Left lung (tissue), 10 donors: ENCODE results near the gene ARG1. TPM values are rescaled to one million over a fixed set of nuclear protein-coding genes. Genes with fewer than 3 reads are reported as not detected.
"Not testable (repeated sequence)": the region's sequence is repeated elsewhere in the genome, so short reads cannot be mapped to it uniquely, and the experiment has no call there.

ENCODE experiments used
- ATAC-seq: fragments of 200-7000 bp; cut with Tn5 transposase; one replicate; pipeline ENCODE4 v1.9.1; 2020; ENCODE audit warnings: moderate library complexity
- DNase-seq, 4 donors: peaks; one replicate each; pipeline ENCODE4 v3.0.0-alpha.2; 2013 to 2020
- H3K27ac ChIP-seq, 2 donors: fragments of 200-600 bp; sonication (generic) in 1 of 2; one replicate each; pipeline versions ENCODE4 v1.5.0 to v1.8.0; 2020 to 2021
- H3K27me3 ChIP-seq, 2 donors: fragments of 200-600 bp; sonication (generic) in 1 of 2; one replicate each; pipeline versions ENCODE4 v1.5.0 to v1.8.0; 2020 to 2021
- H3K36me3 ChIP-seq, 2 donors: fragments of 200-600 bp; sonication (generic) in 1 of 2; one replicate each; pipeline versions ENCODE4 v1.5.0 to v1.8.0; 2020 to 2021
- H3K4me1 ChIP-seq, 2 donors: fragments of 200-600 bp; one replicate each; pipeline ENCODE4 v1.8.0; 2021
- H3K4me3 ChIP-seq, 2 donors: fragments of 200-600 bp; sonication (generic) in 1 of 2; one replicate each; pipeline versions ENCODE4 v1.5.0 to v1.8.0; 2020 to 2021; ENCODE audit warnings: mild to moderate bottlenecking in 1 of 2
- H3K9me3 ChIP-seq, 2 donors: fragments of 200-600 bp; sonication (generic) in 1 of 2; one replicate each; pipeline versions ENCODE4 v1.5.0 to v1.8.0; 2020 to 2021
- CTCF ChIP-seq, 2 donors: fragments of 200-600 bp; sonication (generic) in 1 of 2; IDR thresholded peaks; one replicate each; pipeline versions ENCODE4 v1.5.0 to v1.8.0; 2021; ENCODE audit warnings: antibody characterized with exemption in 2 of 2
- intact Hi-C, 2 donors: fragments of 100-400 bp; cut with DNase I; formaldehyde crosslinking; loops; one replicate each; pipeline versions ENCODE4 v1.11.2 to v1.14.2; 2022
- polyA plus RNA-seq, 6 donors: library from polyadenylated mRNA; unstranded; fragments of 120-200 nt; gene quantifications; one replicate each; pipeline ENCODE4 v1.2.1, GENCODE V29; 2013; ENCODE audit not compliant: insufficient read length in 6 of 6
- total RNA-seq, 2 donors: library from RNA; stranded (reverse); fragmentation: NEBNext Ultra II Directional; extraction: Animal tissue kit (Norgen Biotek cat#: 25700); gene quantifications; one replicate each; pipeline ENCODE4 v1.2.1, GENCODE V29; 2021
- donor health status: DM: no; HTN: yes; CAD: no.
- donor health status: DM: no; HTN: no; CAD: no.

Gene ARG1
- total and polyA plus RNA-seq, 8 donors, result 0.32 to 5.8 (median 1.4) TPM

GRCh38 chr6:131532580-131533039 is 40.4 kb upstream of the ARG1 start:
- Histone ChIP-seq H3K36me3 (no peaks in the 10 kb centered on the region), H3K9me3 (no peaks in the 10 kb centered on the region), H3K4me1 (no peaks in the 10 kb centered on the region), H3K4me3 (no peak overlapping the region), H3K27ac (no peak overlapping the region), H3K27me3 (no peaks in the 10 kb centered on the region)
- no peak for TF ChIP-seq CTCF (IDR thresholded peaks at IDR 0.05)
- ATAC-seq, result no peak
- no peak for DNase-seq
- intact Hi-C loops, result loop anchor here in 1 of 2 donors (10.0 kb wide), 1 partner anchor 348 kb away; no protein-coding TSS in a partner anchor

DNA sequence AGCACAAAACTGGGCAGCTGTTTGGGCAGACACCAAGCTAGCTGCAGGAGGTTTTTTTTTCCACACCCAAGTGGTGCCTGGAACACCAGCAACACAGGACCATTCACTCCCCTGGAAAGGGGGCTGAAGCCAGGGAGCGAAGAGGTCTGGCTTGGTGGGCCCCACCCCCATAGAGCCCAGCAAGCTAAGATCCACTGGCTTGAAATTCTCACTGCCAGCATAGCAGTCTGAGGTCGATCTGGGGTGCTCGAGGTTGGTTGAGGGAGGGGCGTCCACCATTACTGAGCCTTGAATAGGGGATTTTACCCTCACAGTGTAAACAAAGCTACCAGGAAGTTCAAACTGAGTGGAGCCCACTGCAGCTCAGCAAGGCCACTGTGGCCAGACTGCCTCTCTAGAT is 34.4 kb upstream of the ARG1 start:
- not testable (repeated sequence) for DNase-seq, H3K4me1 ChIP-seq, H3K36me3 ChIP-seq, H3K4me3 ChIP-seq, ATAC-seq, H3K9me3 ChIP-seq, H3K27ac ChIP-seq, H3K27me3 ChIP-seq
- intact Hi-C loops, result loop anchor here in 1 of 2 donors (10.0 kb wide), 1 partner anchor 354 kb away; no protein-coding TSS in a partner anchor

DNA sequence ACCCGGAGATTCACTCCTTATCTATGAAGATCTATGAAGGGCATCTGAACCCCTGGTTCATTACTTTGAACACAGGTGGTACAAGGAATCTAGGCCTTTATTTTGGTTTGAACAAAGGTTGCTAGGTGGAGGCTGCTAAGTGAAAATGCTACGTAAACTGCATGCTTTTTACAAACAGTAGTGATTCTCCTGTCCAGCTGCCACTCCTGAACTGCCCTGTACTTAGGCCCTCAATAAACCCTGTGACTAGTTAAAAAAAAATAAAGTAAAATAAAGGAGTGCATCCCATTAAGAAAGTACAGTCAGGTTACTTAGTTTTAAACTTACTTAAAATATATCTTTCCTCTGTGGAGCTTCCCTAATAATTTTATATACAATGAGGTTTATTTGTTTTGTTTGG is 27.7 kb upstream of the ARG1 start:
- intact Hi-C loops, result no loop called here
- H3K27ac ChIP-seq, result no peak overlapping the region

DNA sequence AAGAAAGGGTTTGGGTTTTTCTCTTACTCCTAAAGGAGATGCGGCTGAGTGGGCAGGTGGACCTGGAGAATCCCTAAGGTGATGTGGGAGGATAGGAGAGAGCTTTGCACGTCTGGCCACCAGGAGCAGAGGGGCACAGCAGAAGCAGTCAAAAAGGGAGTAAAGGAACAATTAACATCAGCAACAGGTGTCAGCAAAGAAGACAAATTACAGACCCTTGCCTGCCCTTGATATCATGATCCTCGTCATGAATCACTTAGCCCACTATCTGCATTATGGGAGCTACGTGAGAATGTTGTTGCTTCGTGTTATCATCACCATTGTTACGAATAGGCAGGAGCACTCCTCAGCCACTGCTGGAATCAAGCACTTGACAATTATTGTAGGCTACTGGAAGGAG is 25.5 kb upstream of the ARG1 start:
- intact Hi-C loops, result no loop called here
- TF ChIP-seq CTCF (IDR thresholded peaks at IDR 0.05), result no peak

More for the DNA sequence above, 27.7 kb upstream of the ARG1 start:
- no peak for DNase-seq
- TF ChIP-seq CTCF (IDR thresholded peaks at IDR 0.05), result no peak
- no peaks in the 10 kb centered on the region for H3K27me3 ChIP-seq
- H3K4me3 ChIP-seq, result no peak overlapping the region
- H3K36me3 ChIP-seq, result no peaks in the 10 kb centered on the region
- H3K4me1 ChIP-seq, result no peaks in the 10 kb centered on the region
- peaks cover 0 to 3% of the 10 kb centered on the region in 2 donors for H3K9me3 ChIP-seq
- ATAC-seq, result no peak

GRCh38 chr6:131548441-131548840 is 24.6 kb upstream of the ARG1 start:
- Histone ChIP-seq H3K27ac (no peak overlapping the region), H3K9me3 (no peaks in the 10 kb centered on the region), H3K4me3 (no peak overlapping the region), H3K27me3 (no peaks in the 10 kb centered on the region), H3K4me1 (no peaks in the 10 kb centered on the region), H3K36me3 (no peaks in the 10 kb centered on the region)
- intact Hi-C loops, result no loop called here
- DNase-seq (no peak), ATAC-seq (no peak)
- TF ChIP-seq CTCF (IDR thresholded peaks at IDR 0.05), result no peak

More for the DNA sequence above, 25.5 kb upstream of the ARG1 start:
- Histone ChIP-seq H3K4me1 (no peaks in the 10 kb centered on the region), H3K9me3 (peaks cover 0 to 3% of the 10 kb centered on the region in 2 donors), H3K4me3 (no peak overlapping the region), H3K27ac (no peak overlapping the region), H3K36me3 (no peaks in the 10 kb centered on the region), H3K27me3 (no peaks in the 10 kb centered on the region)
- ATAC-seq, result no peak
- DNase-seq, result no peak

GRCh38 chr6:131549811-131550210 is 23.2 kb upstream of the ARG1 start:
- no peak overlapping the region for H3K27ac ChIP-seq
- ATAC-seq (no peak), DNase-seq (no peak)
- no peak for TF ChIP-seq CTCF (IDR thresholded peaks at IDR 0.05)
- intact Hi-C loops, result no loop called here
- H3K4me3 ChIP-seq, result no peak overlapping the region
- no peaks in the 10 kb centered on the region for H3K36me3 ChIP-seq
- H3K4me1 ChIP-seq, result no peaks in the 10 kb centered on the region
- H3K27me3 ChIP-seq, result no peaks in the 10 kb centered on the region
- H3K9me3 ChIP-seq, result no peaks in the 10 kb centered on the region
